Measurements from ENCODE around the gene DCDC2C.

The DCDC2C gene

DNA sequence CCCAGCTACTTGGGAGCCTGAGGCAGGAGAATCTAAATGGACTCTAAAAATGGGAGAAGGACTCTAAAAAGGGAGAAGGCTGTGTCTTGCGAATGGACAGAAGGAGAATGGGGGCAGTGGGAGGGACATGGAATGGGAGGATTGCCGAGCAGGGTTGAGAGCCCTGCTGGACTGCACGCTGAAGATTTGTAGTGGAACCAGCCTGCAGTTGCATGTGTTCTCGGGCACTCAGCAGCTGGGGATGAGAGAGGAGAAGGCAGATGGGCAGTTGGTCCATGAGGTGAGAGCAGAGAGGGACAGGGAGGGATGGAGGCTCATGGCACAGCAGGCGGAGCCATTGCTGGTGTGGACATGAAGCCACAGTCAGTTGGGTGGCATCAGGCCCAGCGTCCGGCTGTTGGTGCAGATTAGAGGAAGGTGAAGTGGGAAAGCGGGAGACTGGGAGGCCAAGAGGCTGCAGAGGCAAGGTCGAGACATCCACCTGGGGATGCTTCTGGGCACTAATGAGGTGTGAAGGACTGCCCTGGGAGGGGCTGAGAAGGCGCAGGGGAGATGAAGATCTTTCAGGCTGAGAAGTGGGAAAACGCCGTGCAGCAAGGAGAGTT lies 40.7 kb downstream of the DCDC2C start:
- DNase-seq (ENCODE audit: low read depth, low spot score), result no peak

DNA sequence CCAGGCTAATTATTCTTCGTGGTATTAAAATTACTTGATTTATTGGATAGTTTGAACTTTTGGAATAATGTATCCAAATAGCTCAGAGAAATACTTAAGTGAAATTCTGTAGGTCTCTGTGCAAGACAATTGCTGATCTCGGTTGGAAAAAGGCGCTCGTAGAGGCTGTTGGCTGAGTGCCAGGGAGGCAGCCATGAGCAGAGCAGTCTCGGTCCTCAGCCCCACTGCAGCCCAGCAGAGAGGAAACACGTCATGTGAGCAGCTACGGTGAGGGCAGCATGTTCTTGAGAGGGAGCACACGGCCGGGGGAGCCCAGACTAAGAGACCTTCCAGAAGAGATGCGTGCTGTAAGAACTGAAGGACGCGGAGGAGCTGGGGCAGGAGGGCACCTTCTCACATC lies 42.5 kb downstream of the DCDC2C start:
- DNase-seq (ENCODE audit: low read depth, low spot score), result no peak

DNA sequence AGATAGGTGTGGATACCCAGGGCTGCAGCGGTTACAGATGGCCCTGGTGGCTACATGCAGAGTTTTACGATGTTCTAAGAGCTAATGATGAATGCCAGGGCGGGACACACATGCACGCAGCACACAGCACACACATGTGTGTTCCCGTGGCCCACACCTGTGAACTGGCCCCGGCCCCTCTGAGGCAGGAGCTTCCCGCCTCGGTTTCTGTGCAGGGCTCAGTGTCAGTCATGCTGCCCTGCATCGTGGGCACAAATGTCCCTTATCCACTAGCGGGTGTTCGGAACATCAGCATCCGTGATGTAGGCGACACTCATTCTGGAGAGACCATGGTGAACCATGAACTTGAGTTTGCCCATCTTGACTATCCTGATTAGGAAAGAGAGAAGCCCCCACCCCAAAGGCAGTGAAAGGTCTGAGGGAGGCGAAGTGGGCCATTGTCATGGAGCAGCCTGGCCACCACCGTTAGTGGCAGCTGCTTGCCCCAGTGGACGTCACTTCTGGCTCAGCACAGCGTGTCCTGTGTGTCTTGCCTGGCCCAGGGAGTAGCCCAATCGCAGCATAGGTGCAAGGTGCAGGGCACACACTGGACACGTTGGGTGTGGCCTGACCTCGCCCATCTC lies 43.8 kb downstream of the DCDC2C start:
- DNase-seq (ENCODE audit: low read depth, low spot score), result no peak

DNA sequence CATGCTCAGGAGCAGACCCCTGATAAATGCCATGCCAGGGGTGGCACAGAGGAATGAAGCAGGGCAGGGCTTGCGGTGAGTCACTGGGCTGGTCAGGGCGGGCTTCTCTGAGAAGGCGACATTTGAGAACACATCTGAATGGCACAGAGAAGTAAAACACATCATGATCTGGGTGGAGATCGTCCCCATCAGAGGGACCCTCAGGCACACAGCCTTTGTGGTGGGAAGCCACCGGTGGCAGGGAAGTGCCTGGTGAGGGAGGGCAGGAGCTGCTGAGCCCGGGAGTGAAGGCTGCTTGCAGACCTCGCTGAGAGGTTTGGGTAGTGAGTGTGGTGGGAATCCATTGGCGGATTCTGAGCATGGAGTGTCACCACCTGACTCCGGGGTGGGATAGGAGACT lies 44.5 kb downstream of the DCDC2C start:
- DNase-seq (ENCODE audit: low read depth, low spot score), result no peak

DNA sequence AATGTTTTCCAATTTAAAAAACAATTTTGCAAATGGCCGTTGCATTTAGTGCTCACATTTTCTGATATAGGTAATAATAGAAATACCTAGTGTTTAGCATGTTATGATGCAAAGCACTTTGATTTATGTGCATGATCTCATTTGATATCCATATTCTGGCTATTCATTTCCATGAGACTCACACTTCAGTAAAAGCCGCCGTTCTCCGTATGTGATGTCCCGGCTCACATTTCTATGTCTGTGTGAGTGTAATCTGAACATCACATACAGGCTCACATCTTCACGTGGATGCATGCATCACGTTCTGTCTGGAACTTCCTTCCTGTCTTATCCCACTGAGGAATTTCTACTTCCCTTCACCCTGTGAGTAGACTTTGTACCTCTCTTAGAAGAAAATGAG lies 45.8 kb downstream of the DCDC2C start:
- DNase-seq (ENCODE audit: low read depth, low spot score), result no peak

DNA sequence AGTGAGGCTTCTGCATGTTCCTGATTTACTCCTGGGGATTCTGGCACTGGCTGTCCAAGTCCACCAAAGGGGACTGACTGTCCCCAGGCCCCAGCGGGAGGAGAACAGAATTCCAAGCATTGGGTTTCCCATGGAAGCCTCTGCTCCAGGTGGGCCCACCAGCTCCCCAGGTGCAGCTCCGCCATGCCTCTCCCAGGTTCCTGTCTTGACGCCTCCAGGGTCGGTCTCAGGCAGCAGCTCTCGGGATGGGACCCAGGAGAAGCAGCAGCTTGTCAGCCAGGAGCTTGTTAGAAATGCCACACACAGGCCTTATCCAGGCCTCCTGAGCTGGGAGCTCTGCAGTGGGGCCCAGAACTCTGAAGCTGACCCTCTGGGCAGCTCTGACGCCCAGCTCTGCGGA lies 47.9 kb downstream of the DCDC2C start:
- no peak for DNase-seq (ENCODE audit: low read depth, low spot score)

DNA sequence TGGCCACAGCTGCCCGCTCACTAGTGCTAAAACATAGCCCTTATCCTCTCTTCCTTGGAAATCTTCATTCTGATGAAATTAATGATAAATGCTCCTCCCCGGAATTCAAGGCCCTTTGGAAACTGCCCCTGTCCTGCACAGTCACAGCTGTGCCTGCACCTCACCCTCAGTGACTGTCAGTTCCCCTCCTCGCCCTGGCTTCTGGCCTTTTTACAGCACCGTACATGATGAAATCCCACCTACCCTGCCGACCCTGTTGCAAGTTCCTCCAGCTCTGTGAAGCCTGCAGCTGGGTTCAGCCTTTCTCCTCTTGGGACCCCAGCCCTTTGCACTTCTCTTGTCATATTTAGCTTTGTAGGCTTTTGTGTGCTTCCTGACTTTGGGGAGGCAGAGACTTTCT lies 48.4 kb downstream of the DCDC2C start:
- DNase-seq (ENCODE audit: low read depth, low spot score), result no peak

DNA sequence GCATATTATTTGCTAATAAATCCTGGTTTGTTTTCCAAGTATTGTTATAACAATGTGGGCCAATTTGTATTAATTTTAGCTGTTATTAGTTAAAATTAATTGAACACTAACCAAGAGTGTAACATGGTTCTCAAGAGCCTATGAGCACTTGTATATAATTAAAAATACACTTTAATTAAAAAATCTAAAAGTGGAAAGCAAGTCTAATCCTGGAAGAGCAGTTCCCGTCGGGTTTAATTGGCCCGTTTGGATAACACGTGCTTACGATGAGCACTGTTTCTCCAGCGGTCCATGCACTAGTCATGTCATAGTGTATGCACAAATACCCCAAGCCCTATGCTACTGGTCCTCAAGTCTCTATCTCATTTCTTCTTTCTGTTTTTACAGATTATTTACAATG lies 49.0 kb downstream of the DCDC2C start:
- DNase-seq (ENCODE audit: low read depth, low spot score), result no peak

DNA sequence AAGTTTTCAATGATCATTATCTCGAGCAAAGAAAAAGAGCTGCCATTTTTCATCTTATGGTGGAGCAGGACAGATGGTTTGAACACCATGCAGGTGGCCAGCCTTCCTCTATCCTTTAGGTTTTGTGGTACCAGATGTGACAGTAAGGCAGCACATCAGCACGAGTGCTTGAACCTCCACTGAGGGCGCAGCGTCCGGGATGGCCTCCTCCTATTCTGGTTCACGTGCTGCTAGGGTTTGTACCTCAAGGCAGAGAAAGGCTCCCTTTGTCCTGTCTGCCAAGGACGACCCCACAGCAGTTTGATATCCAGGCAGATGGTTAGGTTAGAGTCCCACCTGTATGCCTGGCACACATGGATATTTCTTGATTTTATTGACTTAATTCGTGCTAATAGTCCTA lies 50.2 kb downstream of the DCDC2C start:
- no peak for DNase-seq (ENCODE audit: low read depth, low spot score)

DNA sequence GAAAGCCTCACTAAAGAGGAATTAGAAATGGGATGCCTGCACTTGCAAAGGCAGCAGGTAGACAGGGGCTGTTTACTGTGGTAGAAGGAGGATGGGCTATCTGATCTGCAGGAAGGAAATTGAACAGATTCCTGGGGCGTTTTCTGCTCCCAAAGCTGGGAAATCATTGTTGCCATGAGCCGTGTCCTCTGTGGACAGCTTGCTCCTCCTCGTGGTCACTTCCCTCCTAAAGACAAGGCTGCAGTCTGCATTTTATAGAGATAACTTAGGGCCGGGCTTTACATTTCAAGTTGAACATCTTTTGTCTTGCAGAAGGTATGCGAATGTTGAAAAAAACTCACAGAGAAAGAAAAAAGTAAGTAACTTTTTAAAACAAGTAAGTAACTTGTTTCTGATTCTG lies 50.9 kb downstream of the DCDC2C start:
- DNase-seq (ENCODE audit: low read depth, low spot score), result no peak

DNA sequence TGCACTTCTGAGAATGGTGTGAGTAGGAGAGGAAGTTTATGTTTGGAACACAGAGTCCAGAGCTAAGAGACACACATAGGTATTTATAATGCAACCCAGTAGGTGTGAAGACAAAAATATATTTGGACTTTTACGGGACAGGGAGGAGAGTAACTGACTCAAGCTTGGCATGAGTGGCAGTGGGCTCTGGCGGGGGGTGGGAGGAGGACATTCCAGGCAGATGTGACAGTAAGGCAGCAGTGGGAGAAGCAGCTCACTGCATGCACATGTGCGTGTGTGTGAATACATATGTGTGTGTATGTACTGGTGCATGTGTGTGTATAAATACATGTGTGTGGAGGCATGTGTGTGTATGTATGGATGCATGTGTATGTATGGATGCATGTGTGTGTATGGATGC lies 51.4 kb downstream of the DCDC2C start:
- no peak for DNase-seq (ENCODE audit: low read depth, low spot score)

DNA sequence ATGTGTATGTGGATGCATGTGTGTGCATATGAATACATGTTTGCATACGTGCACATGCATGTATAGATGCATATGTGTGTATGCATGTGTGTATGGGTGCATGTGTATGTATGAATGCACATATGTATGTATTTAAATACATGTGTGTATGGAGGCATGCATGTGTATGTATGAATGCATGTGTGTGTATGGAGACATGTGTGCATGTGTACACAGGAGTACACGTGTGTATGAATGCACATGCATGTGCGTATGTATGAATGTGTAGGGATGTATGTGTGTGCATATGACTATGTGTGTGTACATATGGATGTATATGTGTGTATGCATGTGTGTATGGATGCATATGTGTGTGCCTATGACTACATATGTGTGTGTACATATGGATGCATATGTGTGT lies 51.9 kb downstream of the DCDC2C start:
- DNase-seq (ENCODE audit: low read depth, low spot score), result no peak

DNA sequence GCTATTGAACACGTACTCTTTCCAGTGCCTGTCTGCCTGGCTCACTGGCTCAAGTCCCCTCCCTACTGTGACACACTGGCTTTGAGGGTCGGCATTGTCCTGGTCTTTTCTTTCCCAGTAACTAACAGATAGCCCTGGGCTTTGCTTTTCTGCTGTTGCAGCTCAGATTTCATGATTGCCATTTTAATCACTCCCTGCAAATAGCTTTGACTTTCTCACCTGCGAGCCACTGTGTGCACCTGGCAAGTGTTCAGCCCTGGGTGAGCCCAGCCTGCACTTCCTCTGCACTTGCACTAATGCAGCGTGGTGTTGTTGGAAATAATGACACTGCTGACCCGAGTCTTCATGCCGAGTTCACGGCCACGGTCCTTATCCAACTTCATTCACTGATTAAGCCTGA lies 52.9 kb downstream of the DCDC2C start:
- no peak for DNase-seq (ENCODE audit: low read depth, low spot score)

DNA sequence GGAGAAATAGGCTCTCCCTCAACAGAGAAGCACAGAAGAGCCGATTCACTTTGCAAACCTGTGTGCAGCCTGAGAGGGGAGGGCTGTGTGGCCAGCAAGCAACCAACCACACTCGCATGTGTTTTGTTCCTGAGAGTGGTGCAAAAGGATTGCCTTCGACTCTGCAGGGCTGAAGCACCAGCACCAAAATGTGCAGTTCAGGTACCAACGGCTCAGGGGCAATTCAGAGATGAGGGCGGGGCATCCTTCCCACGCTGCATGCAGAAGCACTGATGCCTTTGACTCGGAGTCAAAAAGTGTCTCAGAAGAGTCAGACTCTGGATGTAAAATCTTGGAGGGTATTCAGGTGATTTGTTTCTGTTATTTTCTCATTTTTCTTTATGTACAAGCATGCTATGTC lies 55.5 kb downstream of the DCDC2C start:
- DNase-seq (ENCODE audit: low read depth, low spot score), result no peak

DNA sequence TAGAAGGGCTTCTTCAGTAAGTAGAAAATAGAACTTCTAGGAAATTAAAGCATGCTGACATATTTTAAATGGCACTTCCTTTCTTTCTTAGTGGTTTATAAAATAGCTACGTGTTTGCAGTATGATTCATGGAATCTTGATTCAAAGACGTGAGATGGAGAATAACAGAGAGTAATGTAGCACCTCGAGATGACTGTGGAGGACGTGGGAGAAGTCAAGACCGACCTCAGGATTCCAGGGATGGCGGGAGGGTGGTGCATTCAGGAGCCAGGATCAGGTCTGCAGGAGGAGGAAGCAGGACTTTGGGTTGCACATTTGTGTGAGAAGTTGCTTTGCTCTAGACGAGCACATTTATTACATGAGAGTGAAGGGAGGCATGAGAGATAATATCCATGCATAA lies 56.0 kb downstream of the DCDC2C start:
- no peak for DNase-seq (ENCODE audit: low read depth, low spot score)

DNA sequence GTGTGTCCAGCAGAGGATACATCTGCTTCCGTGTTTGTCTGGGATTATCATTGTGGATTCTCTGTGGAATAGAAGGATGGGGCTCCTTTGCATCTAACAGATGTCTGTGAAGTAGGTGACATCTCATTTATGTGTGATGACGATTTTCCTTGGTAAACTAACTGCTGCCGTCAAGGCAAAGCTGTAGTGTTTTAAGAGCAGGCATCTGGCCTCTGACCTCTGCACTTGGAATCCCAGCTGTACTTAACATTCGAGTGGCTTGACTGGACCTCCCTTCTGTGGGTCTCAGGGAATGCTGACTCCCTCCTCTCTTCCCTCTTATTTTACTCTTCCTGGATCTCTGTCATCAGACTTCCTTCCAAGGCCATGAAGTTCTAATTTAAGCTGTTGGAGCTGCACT lies 56.4 kb downstream of the DCDC2C start:
- DNase-seq (ENCODE audit: low read depth, low spot score), result no peak

DNA sequence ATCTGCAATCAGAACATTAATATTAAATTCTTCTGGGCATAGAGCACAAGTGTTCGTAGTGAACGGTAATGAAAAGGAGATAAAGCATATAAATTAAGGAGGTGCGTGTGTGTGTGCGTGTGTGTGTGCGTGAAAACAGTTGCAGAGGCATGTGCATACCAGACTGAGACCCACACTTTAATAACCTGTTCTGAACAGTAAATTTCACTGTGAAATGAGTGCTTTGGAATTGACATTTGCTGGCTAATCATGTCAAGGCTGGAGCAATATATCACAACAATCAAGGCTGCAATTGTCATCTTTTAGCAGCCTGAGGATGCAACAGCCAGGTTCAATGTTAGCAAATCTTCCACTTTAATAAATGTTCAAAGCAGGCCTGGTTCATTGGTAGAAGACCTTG lies 57.9 kb downstream of the DCDC2C start:
- no peak for DNase-seq (ENCODE audit: low read depth, low spot score)

DNA sequence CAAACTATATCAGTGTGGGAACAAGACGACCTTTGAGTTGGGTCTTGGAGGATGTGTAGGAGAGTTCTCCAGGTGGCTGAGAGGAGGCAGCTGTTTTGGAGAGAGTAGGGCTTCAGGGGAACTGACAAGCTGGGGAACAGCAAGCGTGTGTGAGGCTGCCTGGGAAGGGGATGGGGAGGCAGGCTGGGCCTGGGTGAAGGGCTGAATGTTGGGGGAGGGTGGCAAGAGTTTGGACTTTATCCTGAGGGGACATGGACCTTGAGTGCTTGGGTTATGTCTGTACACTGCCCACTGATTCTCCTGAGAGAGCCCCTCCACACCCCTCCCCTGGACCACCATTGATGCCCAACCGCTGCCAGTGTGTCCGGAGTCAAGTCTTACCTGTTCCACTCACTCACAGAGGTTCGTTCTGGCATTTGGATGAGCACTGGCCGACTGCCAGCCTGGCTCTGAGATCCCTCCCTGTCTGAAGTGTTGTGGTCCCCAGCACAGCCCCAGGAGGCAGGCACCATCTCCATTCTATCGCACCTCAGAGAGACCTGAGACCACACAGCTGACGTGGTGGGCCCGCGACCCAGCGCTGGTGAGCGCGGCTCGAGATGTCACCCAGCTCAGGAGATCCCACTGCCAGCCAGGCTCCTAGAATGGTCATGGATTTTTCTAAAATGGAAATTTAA lies 59.5 kb downstream of the DCDC2C start:
- DNase-seq (ENCODE audit: low read depth, low spot score), result no peak

DNA sequence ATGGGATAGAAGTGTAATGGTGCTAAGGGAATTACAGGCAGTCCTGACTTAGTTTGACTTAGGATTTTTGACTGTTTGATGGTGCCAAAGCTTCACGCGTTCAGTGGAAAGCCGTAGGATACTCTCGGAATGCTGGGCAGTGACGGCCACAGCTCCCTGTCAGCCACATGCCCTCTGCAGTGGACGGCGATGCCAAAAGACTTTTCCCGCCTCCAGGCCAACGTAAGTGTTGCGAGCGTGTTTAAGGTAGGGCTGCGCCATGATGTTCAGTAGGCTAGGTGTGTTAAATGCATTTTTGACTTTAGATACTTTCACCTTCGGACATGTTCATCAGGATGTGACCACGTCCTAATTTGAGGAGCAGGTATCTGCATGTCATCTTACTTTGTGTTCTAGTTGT lies 63.4 kb downstream of the DCDC2C start:
- DNase-seq (ENCODE audit: low read depth, low spot score), result no peak

DNA sequence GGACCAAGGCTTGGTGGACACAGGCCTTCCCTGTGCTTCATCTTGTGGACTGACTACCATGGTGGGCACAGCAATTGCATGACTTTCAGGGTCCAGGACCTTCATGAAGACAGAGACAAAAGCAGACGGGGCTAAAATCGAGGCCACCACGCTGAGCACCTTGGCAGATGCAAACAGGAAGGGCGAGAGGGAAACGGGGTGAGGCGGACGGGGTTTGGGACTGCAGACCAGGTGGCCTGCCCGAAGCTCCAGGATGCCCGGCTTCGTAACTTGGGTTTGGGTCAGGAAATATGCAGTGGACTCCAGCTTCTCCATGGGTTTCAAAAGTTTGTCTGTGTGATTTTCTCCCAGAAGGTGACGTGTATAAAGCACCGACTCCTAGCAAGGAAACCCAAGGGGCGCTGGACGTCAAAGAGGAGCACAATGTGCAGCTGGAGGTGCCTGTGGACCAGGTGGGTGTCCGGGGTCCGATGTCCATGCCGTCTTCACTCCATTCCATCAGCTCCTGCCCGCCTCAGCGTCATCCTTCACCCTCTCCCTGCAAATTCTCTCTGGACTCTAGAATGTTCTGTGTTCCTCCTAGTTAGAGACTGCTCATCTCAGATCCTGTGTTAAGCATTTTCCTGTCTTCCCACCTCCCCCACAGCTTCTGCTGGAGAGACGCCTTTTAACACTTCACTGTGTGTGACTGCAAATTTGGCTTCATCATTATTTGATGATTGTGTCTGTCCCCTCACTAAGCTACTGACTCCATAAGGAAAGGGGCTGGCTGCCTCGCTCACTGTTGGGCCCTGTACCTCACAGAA lies 65.8 kb downstream of the DCDC2C start:
- DNase-seq (ENCODE audit: low read depth, low spot score), result no peak

DNA sequence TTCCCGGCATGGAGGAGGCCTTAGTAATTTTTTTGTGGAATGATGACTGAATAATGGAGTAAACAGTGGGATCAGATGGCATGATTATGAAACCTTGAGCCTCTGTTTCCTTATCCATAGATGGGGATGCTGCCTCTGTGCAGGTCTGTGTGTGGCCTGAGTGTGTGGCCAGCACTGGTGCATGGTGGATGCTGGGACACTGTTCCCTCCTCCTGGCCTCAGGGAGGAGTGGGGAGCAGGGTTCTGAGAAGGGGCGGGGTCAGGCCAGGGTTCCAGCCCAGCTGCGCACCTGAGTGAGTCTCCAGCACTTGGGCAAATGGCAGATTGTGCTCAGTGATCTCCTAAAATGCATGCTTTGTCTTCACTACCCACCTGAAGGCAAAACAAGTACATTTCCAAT lies 66.4 kb downstream of the DCDC2C start:
- no peak for DNase-seq (ENCODE audit: low read depth, low spot score)

DNA sequence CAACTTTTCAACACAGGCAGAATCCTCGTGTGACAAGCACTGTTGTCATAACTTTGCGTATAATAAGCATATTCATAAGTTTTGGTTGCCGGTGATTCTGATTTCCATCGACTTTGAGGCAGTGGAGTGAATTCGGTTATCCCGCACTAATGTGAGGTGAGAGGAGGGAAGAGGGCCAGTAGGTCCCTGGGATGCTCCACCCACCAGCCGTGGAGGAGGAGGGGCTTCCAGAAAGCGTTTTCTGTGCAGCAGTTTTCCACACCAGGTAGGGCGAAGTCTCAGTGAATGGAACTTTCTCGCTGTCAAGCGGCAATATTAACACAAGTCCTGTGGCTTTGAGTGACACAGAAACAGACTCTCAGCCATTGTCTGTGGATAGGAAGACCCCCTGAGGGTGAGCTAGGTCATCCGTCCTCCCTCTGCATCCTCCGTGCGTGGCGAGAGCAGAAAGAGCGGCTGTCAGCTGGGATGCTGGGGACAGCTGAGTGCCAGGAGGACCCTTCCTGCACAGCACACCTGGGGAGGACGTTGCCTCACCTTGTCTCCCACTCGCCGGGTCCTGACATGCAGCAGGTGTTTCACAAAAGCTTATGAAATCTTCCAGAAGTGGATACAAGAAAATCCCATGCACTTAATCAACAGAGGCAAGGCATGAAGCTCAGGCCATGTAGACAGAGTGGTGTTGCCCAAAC lies 67.5 kb downstream of the DCDC2C start:
- no peak for DNase-seq (ENCODE audit: low read depth, low spot score)

Measured in smooth muscle cell of the brain vasculature (primary cell).